ENCODE measurements around the gene MYO1G.

GRCh38 chr7:44977304-44977958, 1.4 kb downstream of the MYO1G start:
- no peak for TF ChIP-seq POLR2A (IDR thresholded peaks at IDR 0.05)
- TF ChIP-seq, protein P1, sequence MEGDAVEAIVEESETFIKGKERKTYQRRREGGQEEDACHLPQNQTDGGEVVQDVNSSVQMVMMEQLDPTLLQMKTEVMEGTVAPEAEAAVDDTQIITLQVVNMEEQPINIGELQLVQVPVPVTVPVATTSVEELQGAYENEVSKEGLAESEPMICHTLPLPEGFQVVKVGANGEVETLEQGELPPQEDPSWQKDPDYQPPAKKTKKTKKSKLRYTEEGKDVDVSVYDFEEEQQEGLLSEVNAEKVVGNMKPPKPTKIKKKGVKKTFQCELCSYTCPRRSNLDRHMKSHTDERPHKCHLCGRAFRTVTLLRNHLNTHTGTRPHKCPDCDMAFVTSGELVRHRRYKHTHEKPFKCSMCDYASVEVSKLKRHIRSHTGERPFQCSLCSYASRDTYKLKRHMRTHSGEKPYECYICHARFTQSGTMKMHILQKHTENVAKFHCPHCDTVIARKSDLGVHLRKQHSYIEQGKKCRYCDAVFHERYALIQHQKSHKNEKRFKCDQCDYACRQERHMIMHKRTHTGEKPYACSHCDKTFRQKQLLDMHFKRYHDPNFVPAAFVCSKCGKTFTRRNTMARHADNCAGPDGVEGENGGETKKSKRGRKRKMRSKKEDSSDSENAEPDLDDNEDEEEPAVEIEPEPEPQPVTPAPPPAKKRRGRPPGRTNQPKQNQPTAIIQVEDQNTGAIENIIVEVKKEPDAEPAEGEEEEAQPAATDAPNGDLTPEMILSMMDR (IDR thresholded peaks at IDR 0.05): no peak
